GM18498 (cell line): ENCODE results near the gene LRTM1.

Experiments
- ATAC-seq: cut with Tn5 transposase; IDR thresholded peaks from one replicate; pipeline ENCODE4 v1.9.1; 2021; ENCODE audit warnings: mild to moderate bottlenecking, moderate library complexity; ENCODE audit not compliant: unreplicated experiment

Gene LRTM1

GRCh38 chr3:54941690-54942362 lies 14.0 kb upstream of the LRTM1 start:
- no peak for ATAC-seq

DNA sequence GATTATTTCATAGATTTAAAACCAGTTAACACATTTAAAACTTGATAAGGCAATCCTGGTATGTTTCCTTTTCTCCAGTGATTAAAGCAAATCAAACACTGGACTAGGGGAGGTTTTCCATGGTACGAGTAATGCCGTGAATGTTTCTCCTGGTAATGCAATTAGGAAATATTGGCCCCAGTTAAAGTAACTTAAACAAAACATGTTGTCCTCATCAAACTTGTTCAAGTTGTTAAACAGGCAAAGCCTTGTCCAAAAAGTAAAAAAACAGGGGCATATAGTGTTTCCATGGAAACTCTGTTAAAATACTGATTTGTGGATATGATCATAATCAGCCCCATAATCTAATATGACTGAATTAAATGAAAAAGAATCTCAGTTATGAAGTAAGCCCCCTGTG lies 13.1 kb upstream of the LRTM1 start:
- no peak for ATAC-seq

GRCh38 chr3:54939557-54940300 lies 11.9 kb upstream of the LRTM1 start:
- ATAC-seq, result no peak

DNA sequence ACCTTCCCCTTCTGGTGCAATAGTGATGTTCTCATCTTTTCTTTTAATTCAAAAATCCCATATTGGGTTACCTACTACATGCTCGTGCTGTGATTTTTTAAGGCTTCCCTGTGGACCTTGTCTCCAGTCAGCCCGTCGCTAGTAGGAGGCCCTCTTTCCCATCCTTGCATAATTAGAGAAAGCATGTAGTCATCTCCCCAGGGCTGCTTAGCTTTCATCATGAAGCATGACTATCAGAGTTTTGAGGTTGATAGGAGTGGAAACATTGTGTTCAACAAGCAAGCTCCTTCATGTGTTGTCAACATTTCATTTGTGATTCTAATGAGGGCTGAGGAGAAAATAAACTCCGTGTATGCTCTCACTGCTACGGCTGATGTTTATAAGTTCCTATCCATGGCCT lies 8.7 kb upstream of the LRTM1 start:
- ATAC-seq, result no peak

DNA sequence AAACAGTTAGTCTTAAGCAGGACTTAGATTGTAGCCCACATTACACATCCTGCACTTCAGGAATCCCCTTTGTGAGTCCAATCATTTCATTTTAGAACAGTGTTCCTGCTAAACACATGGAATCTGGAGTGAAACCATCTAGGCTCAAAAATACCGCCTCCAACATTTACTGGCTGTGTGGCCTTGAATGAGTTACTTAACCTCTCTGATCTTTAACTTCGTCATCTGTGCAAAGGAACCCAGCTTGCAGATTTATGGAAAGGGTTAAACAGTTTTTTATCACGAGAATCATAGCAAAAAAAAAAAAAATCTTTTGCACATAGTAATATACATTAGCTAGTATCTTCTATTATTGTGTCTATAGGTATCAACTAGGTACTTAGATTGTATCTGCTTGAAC lies 8.0 kb upstream of the LRTM1 start:
- no peak for ATAC-seq

GRCh38 chr3:54932606-54933005 lies 4.7 kb upstream of the LRTM1 start:
- ATAC-seq, result no peak

DNA sequence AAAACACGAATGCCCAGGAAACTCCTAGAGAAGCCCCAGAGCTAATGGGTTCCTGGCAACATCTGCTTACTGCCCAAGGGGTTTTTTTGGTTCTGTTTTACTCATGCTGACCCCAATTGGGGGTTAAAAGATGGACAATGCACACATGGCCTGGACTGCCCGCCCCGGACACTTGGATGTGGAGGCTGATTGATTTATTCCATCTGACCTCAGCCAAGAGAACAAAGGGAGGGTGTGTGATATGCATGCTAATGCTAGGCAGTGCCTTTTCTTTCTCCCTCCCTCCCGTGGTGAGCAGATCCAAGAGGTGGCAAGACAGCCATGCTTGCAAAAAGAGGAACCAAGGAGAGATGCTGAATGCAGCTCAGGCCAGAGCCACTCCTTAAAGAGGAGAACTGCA lies 3.3 kb upstream of the LRTM1 start:
- ATAC-seq, result no peak

DNA sequence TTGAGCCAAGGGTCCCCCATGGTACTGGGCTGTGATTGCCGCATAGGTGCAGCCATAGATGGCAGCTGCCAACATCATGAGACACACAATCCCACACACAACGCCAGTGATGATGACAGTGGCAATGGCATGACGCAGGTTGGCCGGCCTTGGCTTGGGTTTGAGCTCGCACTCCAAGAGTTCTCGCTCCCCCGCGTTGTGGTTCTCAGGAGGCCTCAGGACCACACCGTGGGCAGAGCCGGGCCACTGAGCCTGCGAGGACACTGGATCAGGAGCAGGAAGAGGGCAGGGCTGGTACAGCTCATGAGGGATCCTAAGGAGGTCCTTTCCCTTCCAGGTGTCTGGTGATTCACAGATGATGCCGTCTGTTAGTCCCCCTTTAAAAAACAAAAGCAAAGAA lies 9.3 kb downstream of the LRTM1 start:
- no peak for ATAC-seq

DNA sequence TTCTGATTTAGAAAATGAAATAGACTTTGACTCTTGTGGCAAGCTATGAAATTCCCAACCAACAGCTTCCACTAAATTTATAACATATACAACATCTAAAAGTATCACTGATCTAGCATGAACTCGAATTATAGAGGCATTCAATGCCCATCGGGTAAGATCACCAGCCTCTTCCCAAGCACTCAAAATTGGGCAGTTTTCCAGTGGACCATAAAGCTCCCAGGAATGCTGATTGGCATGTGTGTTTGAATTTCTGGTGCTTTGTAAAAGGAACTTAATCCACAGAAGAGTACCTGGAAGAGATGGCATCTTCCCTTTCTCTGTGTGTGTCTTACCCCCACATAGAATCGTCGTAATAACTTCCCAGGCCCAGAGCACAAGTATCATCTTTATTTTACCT lies 10.0 kb downstream of the LRTM1 start:
- ATAC-seq, result no peak

DNA sequence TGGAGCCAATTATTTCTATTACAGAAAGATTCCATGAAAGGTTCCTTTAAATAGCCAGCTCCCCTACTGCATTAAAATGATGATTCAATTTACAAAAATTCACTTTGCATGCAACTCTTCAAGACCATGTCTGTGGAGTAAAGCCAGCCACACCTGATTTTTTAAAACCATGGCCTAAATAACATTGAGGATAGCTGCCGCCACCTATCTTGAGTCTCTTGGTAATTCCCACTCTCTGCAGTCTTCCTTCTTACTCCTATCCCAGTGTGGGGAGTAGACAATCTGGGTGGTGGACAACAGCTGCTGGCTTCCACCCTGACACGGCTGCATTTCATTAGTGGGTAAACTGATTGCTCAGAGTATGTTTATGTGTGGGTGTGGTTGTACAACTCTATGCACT lies 10.7 kb downstream of the LRTM1 start:
- no peak for ATAC-seq

- ATAC-seq, result no peak
Measured at GRCh38 chr3:54916732-54917131, 11.1 kb downstream of the LRTM1 start.

- no peak for ATAC-seq
Measured at GRCh38 chr3:54915976-54916375, 11.9 kb downstream of the LRTM1 start.

DNA sequence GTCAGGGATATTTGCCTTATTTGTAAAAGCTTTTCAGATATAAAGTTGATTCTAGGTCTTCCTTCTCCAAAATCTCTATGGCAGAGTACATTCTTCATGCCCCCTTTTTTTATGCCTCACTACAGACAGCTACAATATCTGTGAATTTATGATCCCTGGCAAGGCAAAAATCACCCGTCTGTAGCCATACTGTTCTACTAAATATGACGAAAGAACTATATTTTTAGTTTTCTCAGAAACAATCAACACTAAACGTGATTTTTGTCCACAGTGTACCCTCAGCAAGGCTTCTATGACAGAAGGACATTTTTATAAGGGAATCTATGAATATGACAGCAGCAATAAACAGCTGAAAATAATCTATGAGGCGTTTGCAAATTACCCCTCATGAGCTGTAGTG lies 12.7 kb downstream of the LRTM1 start:
- ATAC-seq, result no peak

DNA sequence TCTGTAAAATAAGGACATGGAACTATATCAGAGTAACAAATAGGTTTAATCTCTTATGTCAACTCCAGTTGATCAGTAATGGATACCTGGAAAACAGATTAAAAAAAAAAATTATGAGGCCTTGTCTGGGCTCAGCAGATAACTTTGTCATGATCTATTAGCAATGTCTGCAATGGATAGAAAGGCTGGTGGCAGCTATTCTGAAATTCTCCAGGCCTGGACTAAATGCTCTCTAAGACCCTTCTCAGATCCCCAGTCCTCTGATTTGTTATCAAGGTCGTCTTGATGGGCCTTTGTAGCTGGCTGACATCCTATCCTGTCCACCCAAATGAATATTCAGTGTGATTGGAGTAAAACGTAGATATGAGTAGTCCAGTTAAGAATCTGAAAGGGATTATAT lies 13.7 kb downstream of the LRTM1 start:
- ATAC-seq, result no peak

DNA sequence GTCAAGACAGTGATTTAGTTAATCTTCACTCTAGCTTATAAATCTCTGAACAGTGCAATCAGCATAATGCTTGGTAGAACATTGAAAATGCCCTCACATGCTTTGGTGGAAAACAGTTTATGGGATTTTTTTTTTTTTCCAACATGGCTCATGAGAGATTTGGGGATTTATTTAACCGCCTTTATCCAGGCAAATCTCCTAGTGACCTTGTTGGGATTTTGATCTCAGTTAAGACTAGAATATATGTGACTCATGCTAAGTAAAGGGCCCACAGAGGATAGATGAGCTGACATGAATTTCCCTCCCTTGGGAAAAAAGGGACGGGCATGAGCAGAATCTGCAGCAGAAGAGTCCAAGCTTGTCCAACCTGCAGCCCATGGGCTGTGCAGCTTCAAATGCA lies 18.7 kb downstream of the LRTM1 start:
- no peak for ATAC-seq

DNA sequence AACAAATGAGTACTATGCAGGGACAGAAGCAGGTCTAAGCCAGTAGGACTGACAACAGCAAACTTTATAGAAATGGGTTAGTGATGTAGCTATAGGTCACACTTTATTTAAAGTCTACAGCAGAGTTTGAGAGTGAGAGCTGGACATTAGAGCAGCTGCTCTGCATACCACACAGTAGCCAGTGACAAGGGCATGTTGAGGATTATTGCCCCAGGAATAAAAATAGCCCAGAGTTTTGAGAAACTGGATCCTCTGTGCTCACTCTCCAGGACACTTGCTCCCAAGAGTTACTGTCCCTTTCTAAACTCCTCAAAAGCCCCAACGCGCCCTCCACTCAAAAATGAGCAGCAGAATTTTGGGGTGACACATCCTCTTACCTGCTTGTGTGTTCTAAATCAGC lies 21.1 kb downstream of the LRTM1 start:
- no peak for ATAC-seq

GRCh38 chr3:54905920-54906319 lies 21.9 kb downstream of the LRTM1 start:
- ATAC-seq, result no peak

- no peak for ATAC-seq
Measured at GRCh38 chr3:54905261-54905888, 22.5 kb downstream of the LRTM1 start.

- no peak for ATAC-seq
Measured at GRCh38 chr3:54901906-54902685, 25.8 kb downstream of the LRTM1 start.

DNA sequence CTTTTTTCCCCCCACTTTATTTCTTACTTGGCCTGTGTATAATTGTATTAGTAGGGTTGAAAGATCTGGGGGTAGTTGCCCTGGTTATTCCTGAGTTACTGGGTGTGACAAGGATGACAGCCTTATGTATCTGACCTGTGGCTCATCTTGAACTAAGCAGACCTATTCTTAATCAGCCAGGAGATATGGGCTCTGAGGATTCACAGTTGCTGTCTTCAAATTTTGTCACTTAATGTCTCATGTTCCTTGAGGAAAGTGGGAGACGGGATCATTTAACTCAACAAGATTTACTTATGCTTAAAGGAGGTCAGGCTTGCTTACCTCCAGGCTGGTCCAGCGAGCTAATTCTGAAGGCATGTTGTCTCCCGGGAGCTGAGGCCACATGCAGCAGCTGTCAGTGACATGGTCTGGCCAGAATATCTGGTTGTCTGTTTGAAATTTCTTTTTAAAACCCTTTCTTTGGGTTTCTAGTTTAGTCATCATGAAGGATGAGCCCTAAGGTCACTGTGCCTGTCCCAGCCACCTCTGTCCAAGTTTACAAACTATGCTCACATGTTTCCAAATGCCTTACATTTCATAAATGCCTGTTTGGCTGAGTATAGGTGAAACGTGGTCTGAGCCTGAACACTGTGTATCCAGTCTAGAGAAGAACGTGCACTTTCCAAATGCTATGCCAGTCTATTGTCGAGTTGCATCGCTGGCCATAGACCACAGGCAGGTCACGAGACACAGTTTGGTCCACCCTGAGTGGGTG lies 26.8 kb downstream of the LRTM1 start:
- ATAC-seq, result no peak

GRCh38 chr3:54899273-54899672 lies 28.6 kb downstream of the LRTM1 start:
- no peak for ATAC-seq
